H1 (cell line): ENCODE measurements around the gene WDR35. TPM values are rescaled to one million over a fixed set of nuclear protein-coding genes. Genes with fewer than 3 reads are reported as not detected.

Source experiments
- CTCF ChIA-PET: fragments of 300-600 bp; sonication (Branson Sonifier 250); formaldehyde crosslinking; loops from one replicate; lab custom pipeline; 2021; ENCODE audit not compliant: partially characterized antibody; lab: Charles Lee
- POLR2A ChIA-PET: fragments of 300-600 bp; sonication (Branson Sonifier 250); formaldehyde crosslinking; loops from one replicate; lab custom pipeline; 2021; ENCODE audit warnings: inconsistent platforms; ENCODE audit not compliant: partially characterized antibody; lab: Charles Lee
- DNase-seq, 2 experiments: peaks; one replicate each; pipeline versions ENCODE4 v3.0.0 to v3.0.0-alpha.2; 2010 to 2022; ENCODE audit warnings: low spot score in 2 of 2, low read depth in 1 of 2, mixed read lengths in 1 of 2
- FAIRE-seq: peaks from 2 replicates; lab custom pipeline; 2011; peaks lifted over from hg19 to GRCh38; lab: Jason Lieb, UNC
- H2AFZ ChIP-seq: 2 replicates; pipeline ENCODE4 v1.8.1; 2012; ENCODE audit warnings: low read length, inconsistent platforms
- H2AK5ac ChIP-seq: 2 replicates; pipeline ENCODE4 v1.6.1; 2013; ENCODE audit warnings: low read depth, low read length
- H2BK120ac ChIP-seq: replicated peaks from 2 replicates; pipeline ENCODE3; 2013; ENCODE audit warnings: low read depth, low read length, inconsistent platforms
- H2BK12ac ChIP-seq: 2 replicates; pipeline ENCODE4 v1.6.1; 2013; ENCODE audit warnings: low read depth, low read length
- H2BK15ac ChIP-seq: 2 replicates; pipeline ENCODE4 v1.6.1; 2013; ENCODE audit warnings: low read length
- H2BK20ac ChIP-seq: 2 replicates; pipeline ENCODE4 v1.6.1; 2013; ENCODE audit warnings: low read length
- H2BK5ac ChIP-seq: 2 replicates; pipeline ENCODE4 v1.6.1; 2013; ENCODE audit warnings: low read depth, low read length
- H3K14ac ChIP-seq: 2 replicates; pipeline ENCODE4 v1.6.1; 2013; ENCODE audit warnings: inconsistent platforms; ENCODE audit not compliant: insufficient read length
- H3K18ac ChIP-seq: 2 replicates; pipeline ENCODE4 v1.6.1; 2013; ENCODE audit warnings: low read length; ENCODE audit errors: extremely low read depth
- H3K23ac ChIP-seq: 2 replicates; pipeline ENCODE4 v1.6.1; 2013; ENCODE audit warnings: inconsistent platforms; ENCODE audit not compliant: insufficient read length
- H3K23me2 ChIP-seq: 2 replicates; pipeline ENCODE4 v1.6.1; 2013; ENCODE audit warnings: low read depth, low read length
- H3K27ac ChIP-seq: 2 replicates; pipeline ENCODE4 v1.6.1; 2011; ENCODE audit warnings: low read depth, low read length, inconsistent platforms
- H3K27me3 ChIP-seq, 4 experiments: replicated peaks in 1 of 4; 1 replicate in 1 of 4; 2 replicates in 3 of 4; pipeline versions ENCODE4 v1.6.1 to v1.8.1; 2011 to 2013; ENCODE audit warnings: low read length in 3 of 4, mild to moderate bottlenecking in 3 of 4, inconsistent platforms in 2 of 4, mixed read lengths in 2 of 4, moderate library complexity in 1 of 4; ENCODE audit not compliant: control insufficient read depth in 3 of 4, insufficient read depth in 3 of 4; ENCODE audit errors: extremely low read depth in 1 of 4
- H3K36me3 ChIP-seq, 4 experiments: 2 replicates each; pipeline versions ENCODE4 v1.6.1 to v1.8.1; 2011 to 2013; ENCODE audit warnings: mild to moderate bottlenecking in 4 of 4, low read length in 3 of 4, moderate library complexity in 2 of 4, control low read depth in 1 of 4, inconsistent platforms in 1 of 4; ENCODE audit not compliant: insufficient read depth in 4 of 4, control insufficient read depth in 2 of 4
- H3K4ac ChIP-seq: replicated peaks from 2 replicates; pipeline ENCODE3; 2013; ENCODE audit warnings: low read length, low read depth, mixed read lengths, inconsistent platforms; ENCODE audit not compliant: insufficient read length
- H3K4me1 ChIP-seq, 4 experiments: replicated peaks in 1 of 4; 1 replicate in 1 of 4; 2 replicates in 3 of 4; pipeline versions ENCODE4 v1.6.1 to v1.8.1; 2011 to 2013; ENCODE audit warnings: low read length in 3 of 4, inconsistent platforms in 2 of 4, mixed read lengths in 1 of 4; ENCODE audit not compliant: insufficient read depth in 4 of 4, control insufficient read depth in 3 of 4
- H3K4me2 ChIP-seq, 2 experiments: 2 replicates each; pipeline versions ENCODE4 v1.6.1 to v1.8.1; 2011 to 2013; ENCODE audit warnings: low read depth in 2 of 2, low read length in 2 of 2, control low read depth in 1 of 2, inconsistent platforms in 1 of 2, mild to moderate bottlenecking in 1 of 2; ENCODE audit not compliant: insufficient read depth in 1 of 2
- H3K4me3 ChIP-seq, 4 experiments: fragments of 200-600, 300-600 bp in 1 of 4; sonication (generic), shearing (Covaris generic), sonication (Bioruptor Twin) in 1 of 4; 2 replicates each; pipeline versions ENCODE4 v1.5.1 to v1.8.1; 2011 to 2016; ENCODE audit warnings: low read length in 4 of 4, low read depth in 3 of 4, control low read depth in 2 of 4, inconsistent platforms in 2 of 4, mild to moderate bottlenecking in 2 of 4, mixed read lengths in 1 of 4, moderate library complexity in 1 of 4; ENCODE audit not compliant: insufficient read depth in 2 of 4; ENCODE audit errors: extremely low read depth in 1 of 4
- H3K56ac ChIP-seq: replicated peaks from 2 replicates; pipeline ENCODE3; 2013; ENCODE audit warnings: low read depth, mild to moderate bottlenecking, mixed read lengths, low read length, inconsistent platforms; ENCODE audit not compliant: insufficient read length
- H3K79me1 ChIP-seq: 2 replicates; pipeline ENCODE4 v1.6.1; 2013; ENCODE audit warnings: low read depth, low read length, control low read depth
- H3K79me2 ChIP-seq, 2 experiments: 2 replicates each; pipeline versions ENCODE4 v1.6.1 to v1.8.1; 2012 to 2013; ENCODE audit warnings: low read length in 2 of 2, mild to moderate bottlenecking in 2 of 2, inconsistent platforms in 1 of 2; ENCODE audit not compliant: insufficient read depth in 2 of 2, control insufficient read depth in 1 of 2
- H3K9ac ChIP-seq, 4 experiments: replicated peaks in 1 of 4; 1 replicate in 1 of 4; 2 replicates in 3 of 4; pipeline versions ENCODE4 v1.6.1 to v1.8.1; 2011 to 2013; ENCODE audit warnings: low read depth in 3 of 4, low read length in 3 of 4, control low read depth in 2 of 4, mild to moderate bottlenecking in 2 of 4, moderate library complexity in 2 of 4, inconsistent platforms in 1 of 4; ENCODE audit errors: extremely low read depth in 1 of 4
- H3K9me3 ChIP-seq, 2 experiments: 2 replicates each; pipeline versions ENCODE4 v1.6.1 to v1.8.1; 2012 to 2013; ENCODE audit warnings: mild to moderate bottlenecking in 2 of 2, moderate library complexity in 2 of 2, control low read depth in 1 of 2, inconsistent platforms in 1 of 2, low read depth in 1 of 2, low read length in 1 of 2, mixed read lengths in 1 of 2; ENCODE audit not compliant: insufficient read depth in 2 of 2
- H4K20me1 ChIP-seq, 2 experiments: replicated peaks in 1 of 2; 2 replicates each; pipeline versions ENCODE3 to v1.8.1; 2011 to 2013; ENCODE audit warnings: inconsistent platforms in 2 of 2, low read length in 2 of 2, mild to moderate bottlenecking in 1 of 2; ENCODE audit not compliant: insufficient read depth in 2 of 2, control insufficient read depth in 1 of 2
- H4K5ac ChIP-seq: 2 replicates; pipeline ENCODE4 v1.6.1; 2013; ENCODE audit warnings: low read length, low read depth, mixed read lengths, inconsistent platforms; ENCODE audit not compliant: insufficient read length
- H4K8ac ChIP-seq: 2 replicates; pipeline ENCODE4 v1.8.0; 2013; ENCODE audit warnings: mild to moderate bottlenecking, moderate library complexity, low read length, inconsistent platforms; ENCODE audit not compliant: insufficient read depth; ENCODE audit errors: extremely low read depth
- H4K91ac ChIP-seq: replicated peaks from 2 replicates; pipeline ENCODE3; 2013; ENCODE audit warnings: low read length, mixed read lengths, inconsistent platforms; ENCODE audit not compliant: insufficient read length
- BACH1 ChIP-seq: IDR thresholded peaks from 2 replicates; pipeline ENCODE4 v1.6.1; 2012; ENCODE audit warnings: low read length, improper control_type of control experiment
- E2F6 ChIP-seq: IDR thresholded peaks from 2 replicates; pipeline ENCODE4 v1.6.1; 2012; ENCODE audit warnings: inconsistent platforms
- JUN ChIP-seq: IDR thresholded peaks from 2 replicates; pipeline ENCODE4 v1.6.1; 2011; ENCODE audit warnings: low read depth, mild to moderate bottlenecking, improper control_type of control experiment, low read length
- RFX5 ChIP-seq: IDR thresholded peaks from 2 replicates; pipeline ENCODE4 v1.6.1; 2011; ENCODE audit warnings: low read depth, low read length, improper control_type of control experiment, borderline replicate concordance
- SIN3A ChIP-seq, 2 experiments: IDR thresholded peaks in 1 of 2; conservative IDR thresholded peaks in 1 of 2; 2 replicates each; pipeline ENCODE4 v1.6.1; 2011 to 2012; ENCODE audit warnings: low read length in 2 of 2, improper control_type of control experiment in 1 of 2, low read depth in 1 of 2, mild to moderate bottlenecking in 1 of 2
- SIX5 ChIP-seq: IDR thresholded peaks from 2 replicates; pipeline ENCODE4 v1.6.1; 2011; ENCODE audit warnings: mild to moderate bottlenecking, low read depth, low read length
- SP2 ChIP-seq: IDR thresholded peaks from 2 replicates; pipeline ENCODE4 v1.6.1; 2012; ENCODE audit warnings: mild to moderate bottlenecking, low read length, inconsistent platforms
- whole genome bisulfite sequencing, 2 experiments: shearing (Covaris generic) in 1 of 2; methylation state at CpG; one replicate each; pipeline versions ENCODE4 v1.1.6 to v1.1.7; 2013 to 2015; ENCODE audit warnings: low lambda C conversion rate in 2 of 2, mixed read lengths in 2 of 2, inconsistent platforms in 1 of 2, low coverage in 1 of 2, missing lambda C conversion rate in 1 of 2; ENCODE audit not compliant: insufficient replicate concordance in 2 of 2, insufficient coverage in 1 of 2, insufficient read length in 1 of 2; ENCODE audit errors: extremely low coverage in 1 of 2, missing lambda C conversion rate in 1 of 2; 5-methylcytosine and 5-hydroxymethylcytosine counted together
- polyA plus RNA-seq, 7 experiments: library from polyadenylated mRNA; depleted of rRNA in 3 of 7; stranded (reverse) in 5 of 7; unstranded in 2 of 7; fragments of >200 nt in 5 of 7; fragments of 200-250 nt in 2 of 7; gene quantifications; 1 replicate in 5 of 7; 2 replicates in 1 of 7; 4 replicates in 1 of 7; pipeline versions ENCODE4 v1.2.1 to v1.2.3, GENCODE V29; 2011 to 2013; ENCODE audit warnings: missing spikeins in 2 of 7, mixed read lengths in 2 of 7
- total RNA-seq: library from RNA; stranded (reverse); fragmentation: NEBNext Ultra II Directional; extraction: Animal tissue kit (Norgen Biotek cat#: 25700); gene quantifications from 2 replicates; pipeline ENCODE4 v1.2.1, GENCODE V29; 2021

WDR35 gene
- total and polyA plus RNA-seq, 2 of the 8 experiments (the other 6 are each of a cell fraction or from before 2014, with no cell fraction given) = 9.0 to 25.5 TPM

GRCh38 chr2:19883486-19883885 is 106.4 kb downstream of the WDR35 start:
- FAIRE-seq (no peak), DNase-seq (no peak)
- ChIA-PET POLR2A (no interaction called here), CTCF (interaction anchor here (0.5 to 1.2 kb wide), 3 partner anchors 10 to 765 kb away, joined by 3 read pairs; no protein-coding TSS in a partner anchor)
- Histone ChIP-seq H2AFZ (no peak overlapping the region), H3K4me3 (no peak overlapping the region), H3K9ac (no peak overlapping the region), H2AK5ac (no peak overlapping the region), H3K27ac (no peak overlapping the region), H3K4me2 (no peak overlapping the region), H3K79me2 (no peaks in the 10 kb centered on the region), H3K4ac (no peak overlapping the region), H3K14ac (no peak overlapping the region), H4K20me1 (no peaks in the 10 kb centered on the region), H3K56ac (no peak overlapping the region), H4K5ac (no peak overlapping the region), H2BK15ac (no peak overlapping the region), H3K27me3 (peaks cover 0 to 2% (median 0%) of the 10 kb centered on the region in 4 experiments; a peak in 2 of 7 replicates), H2BK120ac (no peak overlapping the region), H3K18ac (no peak overlapping the region), H4K91ac (no peak overlapping the region), H4K8ac (no peak overlapping the region), H3K36me3 (no peaks in the 10 kb centered on the region), H3K4me1 (no peaks in the 10 kb centered on the region), H2BK20ac (no peak overlapping the region), H3K79me1 (no peaks in the 10 kb centered on the region), H2BK5ac (no peak overlapping the region), H3K23me2 (no peaks in the 10 kb centered on the region), H2BK12ac (no peak overlapping the region), H3K23ac (no peak overlapping the region), H3K9me3 (no peaks in the 10 kb centered on the region)
- WGBS, 2 experiments = 25% methylated on average over 2 of the region's 2 CpGs; no CpG with 5 or more reads in 1 of the 2 experiments
- TF ChIP-seq E2F6 = no peak
- TF ChIP-seq JUN = no peak
- TF ChIP-seq SIX5 = no peak
- no peak for TF ChIP-seq BACH1
- no peak for TF ChIP-seq SP2
- no peak for TF ChIP-seq RFX5
- TF ChIP-seq SIN3A (conservative IDR thresholded peaks at IDR 0.05 in 1 of 2, IDR thresholded peaks at IDR 0.05 in 1 of 2; ENCODE audit: low read depth in 1 of 2, low read length in 2 of 2) = no peak
